AG09309 (cell line): ENCODE data around the gene REG3G.

Experiments
- DNase-seq: peaks from one replicate; pipeline ENCODE4 v3.0.0-alpha.2; 2010; ENCODE audit warnings: low read depth
- H3K4me3 ChIP-seq: 2 replicates; pipeline ENCODE4 v1.5.1; 2011; ENCODE audit warnings: mild to moderate bottlenecking, low read depth, low read length, moderate library complexity; ENCODE audit not compliant: control insufficient read depth
- CTCF ChIP-seq: IDR thresholded peaks from 2 replicates; pipeline ENCODE4 v1.5.1; 2011; ENCODE audit warnings: mild to moderate bottlenecking, low read depth, low read length, inconsistent platforms; ENCODE audit not compliant: insufficient read depth, control insufficient read depth; ENCODE audit errors: missing control alignments

The REG3G gene

GRCh38 chr2:78993518-78994148 lies 31.9 kb upstream of the REG3G start:
- TF ChIP-seq CTCF = no peak
- no peak for DNase-seq
- H3K4me3 ChIP-seq = no peak overlapping the region

GRCh38 chr2:78994789-78995188 lies 30.7 kb upstream of the REG3G start:
- no peak for DNase-seq
- H3K4me3 ChIP-seq = no peak overlapping the region
- TF ChIP-seq CTCF = no peak

GRCh38 chr2:78999406-78999805 lies 26.1 kb upstream of the REG3G start:
- DNase-seq = no peak
- no peak overlapping the region for H3K4me3 ChIP-seq
- TF ChIP-seq CTCF = no peak

- no peak for DNase-seq
- TF ChIP-seq CTCF = no peak
- no peak overlapping the region for H3K4me3 ChIP-seq
These were observed 25.4 kb upstream of the REG3G start for GRCh38 chr2:79000008-79000576.

- no peak for TF ChIP-seq CTCF
- DNase-seq = no peak
- no peak overlapping the region for H3K4me3 ChIP-seq
These were observed 24.2 kb upstream of the REG3G start for GRCh38 chr2:79001285-79001684.

GRCh38 chr2:79004680-79005079 lies 20.8 kb upstream of the REG3G start:
- no peak overlapping the region for H3K4me3 ChIP-seq
- no peak for DNase-seq
- TF ChIP-seq CTCF = no peak

GRCh38 chr2:79005216-79005615 lies 20.3 kb upstream of the REG3G start:
- H3K4me3 ChIP-seq = no peak overlapping the region
- no peak for DNase-seq
- TF ChIP-seq CTCF = no peak
